Effector memory CD8-positive, alpha-beta T cell (primary cell): Measurements from ENCODE around the gene CS.

Experiments used
- ATAC-seq: fragments of 150-1000 bp; cut with Tn5 transposase; replicated peaks from 2 replicates; pipeline ENCODE4 v1.10.0; 2021; ENCODE audit warnings: mild to moderate bottlenecking, moderate library complexity
- DNase-seq, 3 experiments: peaks; one replicate each; pipeline ENCODE4 v3.0.0; 2021
- H3K27ac Mint-ChIP-seq, 2 donors: one replicate each; pipeline ENCODE4 v1.8.0; 2022; ENCODE audit warnings: mild to moderate bottlenecking in 2 of 2, mixed read lengths in 2 of 2, moderate library complexity in 2 of 2
- H3K27me3 Mint-ChIP-seq, 2 donors: one replicate each; pipeline ENCODE4 v1.8.0; 2022; ENCODE audit warnings: mixed read lengths in 2 of 2
- H3K36me3 Mint-ChIP-seq: one replicate; pipeline ENCODE4 v1.8.0; 2022; ENCODE audit warnings: mild to moderate bottlenecking, moderate library complexity, mixed read lengths; ENCODE audit not compliant: insufficient read depth
- H3K4me1 Mint-ChIP-seq, 2 donors: one replicate each; pipeline ENCODE4 v1.8.0; 2022; ENCODE audit warnings: low read depth in 2 of 2, mixed read lengths in 2 of 2
- H3K4me3 Mint-ChIP-seq, 2 donors: one replicate each; pipeline ENCODE4 v1.8.0; 2022; ENCODE audit warnings: mild to moderate bottlenecking in 2 of 2, mixed read lengths in 2 of 2, moderate library complexity in 2 of 2
- H3K9me3 Mint-ChIP-seq, 2 donors: one replicate each; pipeline ENCODE4 v1.8.0; 2022; ENCODE audit warnings: mixed read lengths in 2 of 2

The CS gene

DNA sequence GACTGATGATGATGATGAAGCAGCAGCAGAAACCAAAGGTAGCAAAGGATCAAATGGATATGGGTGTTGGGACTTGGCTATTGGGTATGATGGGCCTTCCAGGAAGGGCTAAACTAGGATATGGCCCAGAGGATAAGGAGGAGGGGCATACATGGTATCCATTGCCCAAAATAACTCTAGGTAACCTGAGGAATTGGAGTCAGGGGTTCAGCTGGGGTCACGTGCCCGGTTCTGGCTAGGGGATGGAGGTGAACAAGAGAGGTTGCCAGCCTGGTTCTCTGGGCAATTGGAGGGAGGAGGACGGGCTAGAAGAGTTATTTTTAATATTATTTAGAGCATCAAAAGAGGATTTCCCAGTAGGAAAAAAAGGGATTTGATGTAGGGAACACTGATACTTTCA lies 39.2 kb downstream of the CS start:
- no peaks in the 10 kb centered on the region for H3K27me3 Mint-ChIP-seq
- peaks cover 22% of the 10 kb centered on the region for H3K36me3 Mint-ChIP-seq
- ATAC-seq (no peak), DNase-seq (no peak)
- no peak overlapping the region for H3K4me3 Mint-ChIP-seq
- peaks cover 17 to 18% of the 10 kb centered on the region in 2 donors for H3K4me1 Mint-ChIP-seq
- H3K9me3 Mint-ChIP-seq: no peaks in the 10 kb centered on the region
- H3K27ac Mint-ChIP-seq: peak overlapping the region in 1 of 2 donors; percentile 41

DNA sequence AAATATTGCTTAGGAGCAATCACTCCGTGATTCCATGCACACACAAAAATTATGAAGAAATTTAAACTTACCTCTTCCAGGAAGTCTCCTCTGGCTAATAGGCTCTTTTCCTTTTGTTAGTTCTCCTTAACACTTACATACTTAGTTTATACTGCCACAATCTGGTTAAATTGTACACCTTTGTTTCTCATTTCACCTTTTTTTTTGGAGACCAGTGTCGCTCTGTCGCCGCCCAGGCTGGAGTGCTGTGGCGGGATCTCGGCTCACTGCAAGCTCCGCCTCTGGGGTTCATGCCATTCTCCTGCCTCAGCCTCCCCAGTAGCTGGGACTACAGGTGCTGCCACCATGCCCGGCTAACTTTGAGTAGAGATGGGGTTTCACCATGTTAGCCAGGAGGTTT lies 39.8 kb downstream of the CS start:
- Mint-ChIP-seq H3K9me3 (no peaks in the 10 kb centered on the region), H3K27ac (peak overlapping the region in 1 of 2 donors; percentile 41), H3K4me1 (peaks cover 17 to 19% of the 10 kb centered on the region in 2 donors), H3K27me3 (no peaks in the 10 kb centered on the region), H3K4me3 (no peak overlapping the region), H3K36me3 (peaks cover 24% of the 10 kb centered on the region)
- ATAC-seq: no peak
- no peak for DNase-seq

- Mint-ChIP-seq H3K4me1 (peaks cover 17 to 23% of the 10 kb centered on the region in 2 donors), H3K27me3 (no peaks in the 10 kb centered on the region), H3K9me3 (no peaks in the 10 kb centered on the region), H3K4me3 (peak overlapping the region; percentile 91 to 93), H3K36me3 (peaks cover 35% of the 10 kb centered on the region), H3K27ac (peak overlapping the region; percentile 93)
- no peak for ATAC-seq
- no peak for DNase-seq
Observed at GRCh38 chr12:56258820-56259183, 41.3 kb downstream of the CS start.

- H3K9me3 Mint-ChIP-seq: no peaks in the 10 kb centered on the region
- peak within 1 kb of the TSS; percentile 93 for H3K27ac Mint-ChIP-seq
- peaks cover 40% of the 10 kb centered on the region for H3K36me3 Mint-ChIP-seq
- ATAC-seq (peak; percentile 95), DNase-seq (peak; percentile 74 to 82 (median 76))
- H3K27me3 Mint-ChIP-seq: no peaks in the 10 kb centered on the region
- peak within 1 kb of the TSS; percentile 91 to 93 for H3K4me3 Mint-ChIP-seq
- H3K4me1 Mint-ChIP-seq: peaks cover 17 to 23% of the 10 kb centered on the region in 2 donors
Observed at GRCh38 chr12:56258068-56258819, 41.9 kb downstream of the CS start, which contains the start of gene ANKRD52. Gene ANKRD52, minus strand, starts transcription at chr12:56258384. Its CDS starts 115 bp downstream, at chr12:56258269.

- H3K4me3 Mint-ChIP-seq: peak overlapping the region; percentile 83
- DNase-seq (no peak), ATAC-seq (peak; percentile 5)
- H3K27ac Mint-ChIP-seq: peak overlapping the region; percentile 79 to 93
- peaks cover 17 to 23% of the 10 kb centered on the region in 2 donors for H3K4me1 Mint-ChIP-seq
- no peaks in the 10 kb centered on the region for H3K9me3 Mint-ChIP-seq
- no peaks in the 10 kb centered on the region for H3K27me3 Mint-ChIP-seq
- H3K36me3 Mint-ChIP-seq: peaks cover 47% of the 10 kb centered on the region
Observed at GRCh38 chr12:56257491-56258067, 42.6 kb downstream of the CS start.

- peak overlapping the region; percentile 79 to 93 for H3K27ac Mint-ChIP-seq
- H3K9me3 Mint-ChIP-seq: no peaks in the 10 kb centered on the region
- DNase-seq (no peak), ATAC-seq (no peak)
- peaks cover 52% of the 10 kb centered on the region for H3K36me3 Mint-ChIP-seq
- no peaks in the 10 kb centered on the region for H3K27me3 Mint-ChIP-seq
- peaks cover 17 to 23% of the 10 kb centered on the region in 2 donors for H3K4me1 Mint-ChIP-seq
- H3K4me3 Mint-ChIP-seq: peak overlapping the region; percentile 83
Observed at GRCh38 chr12:56257071-56257470, 43.1 kb downstream of the CS start.

DNA sequence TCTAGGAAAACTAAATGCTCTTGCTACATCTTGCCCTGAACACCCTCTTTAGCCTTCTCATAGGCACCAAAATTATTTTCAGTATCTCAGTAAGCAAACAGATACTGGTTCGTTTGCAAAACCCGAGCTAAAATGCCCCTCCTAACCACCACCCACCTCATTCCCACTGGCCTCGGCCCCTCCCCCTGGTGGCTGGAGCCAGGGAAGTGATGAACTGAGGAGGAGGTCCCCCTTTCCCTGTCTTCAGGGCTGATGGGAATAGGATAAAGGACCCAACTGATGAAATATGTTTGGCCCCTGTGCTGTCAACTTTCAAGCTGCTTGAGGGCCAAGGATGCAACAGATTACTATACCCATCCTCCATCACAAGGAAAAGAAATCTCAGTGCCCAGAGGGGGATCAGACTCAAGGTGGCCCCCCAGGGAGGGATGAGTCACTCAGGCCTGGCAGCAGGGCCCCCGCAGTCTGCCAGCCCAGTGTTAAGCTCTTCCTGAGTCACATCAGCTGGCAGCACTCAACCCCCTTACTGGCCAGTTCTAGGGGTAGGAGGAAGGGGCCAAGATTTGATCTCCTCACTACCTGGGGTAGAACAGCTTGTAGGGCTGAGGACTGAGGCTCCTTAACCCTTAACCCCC lies 43.7 kb downstream of the CS start:
- H3K9me3 Mint-ChIP-seq: no peaks in the 10 kb centered on the region
- no peak for DNase-seq
- peaks cover 17 to 23% of the 10 kb centered on the region in 2 donors for H3K4me1 Mint-ChIP-seq
- peak overlapping the region; percentile 65 to 79 for H3K27ac Mint-ChIP-seq
- peak overlapping the region; percentile 83 for H3K4me3 Mint-ChIP-seq
- H3K27me3 Mint-ChIP-seq: no peaks in the 10 kb centered on the region
- peaks cover 58% of the 10 kb centered on the region for H3K36me3 Mint-ChIP-seq
- ATAC-seq: no peak

GRCh38 chr12:56255671-56256070 lies 44.5 kb downstream of the CS start:
- Mint-ChIP-seq H3K4me1 (peaks cover 17 to 23% of the 10 kb centered on the region in 2 donors), H3K9me3 (no peaks in the 10 kb centered on the region), H3K36me3 (peaks cover 60% of the 10 kb centered on the region), H3K27ac (peak overlapping the region in 1 of 2 donors; percentile 65), H3K27me3 (no peaks in the 10 kb centered on the region), H3K4me3 (peak overlapping the region in 1 of 2 donors; percentile 14)
- DNase-seq: no peak
- no peak for ATAC-seq

DNA sequence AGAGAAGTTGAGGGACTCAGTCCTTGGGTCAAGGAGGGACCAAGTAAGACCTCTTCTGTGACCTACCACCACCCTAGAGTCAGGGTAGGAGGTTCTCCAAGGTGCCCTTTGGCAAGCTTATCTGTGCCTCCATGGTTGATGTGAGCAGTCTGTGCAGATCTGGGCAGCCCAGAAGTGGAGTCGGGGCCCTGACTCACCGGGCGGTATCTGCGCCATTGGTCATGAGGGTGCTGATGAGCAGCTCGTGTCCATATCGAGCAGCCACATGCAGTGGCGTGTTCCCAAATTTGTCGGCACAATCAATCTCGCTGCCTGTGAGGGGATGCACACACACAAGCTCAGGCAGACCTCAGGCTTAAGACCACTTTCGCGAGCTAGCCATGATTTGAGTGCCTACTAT lies 47.0 kb downstream of the CS start:
- no peaks in the 10 kb centered on the region for H3K9me3 Mint-ChIP-seq
- no peak for DNase-seq
- no peak overlapping the region for H3K4me3 Mint-ChIP-seq
- ATAC-seq: no peak
- peaks cover 10 to 16% of the 10 kb centered on the region in 2 donors for H3K4me1 Mint-ChIP-seq
- no peak overlapping the region for H3K27ac Mint-ChIP-seq
- no peaks in the 10 kb centered on the region for H3K27me3 Mint-ChIP-seq
- H3K36me3 Mint-ChIP-seq: peaks cover 64% of the 10 kb centered on the region

- H3K4me1 Mint-ChIP-seq: peaks cover 10 to 16% of the 10 kb centered on the region in 2 donors
- peaks cover 63% of the 10 kb centered on the region for H3K36me3 Mint-ChIP-seq
- no peaks in the 10 kb centered on the region for H3K27me3 Mint-ChIP-seq
- no peaks in the 10 kb centered on the region for H3K9me3 Mint-ChIP-seq
- ATAC-seq (no peak), DNase-seq (no peak)
- no peak overlapping the region for H3K4me3 Mint-ChIP-seq
- no peak overlapping the region for H3K27ac Mint-ChIP-seq
Observed at GRCh38 chr12:56252649-56253048, 47.5 kb downstream of the CS start.

DNA sequence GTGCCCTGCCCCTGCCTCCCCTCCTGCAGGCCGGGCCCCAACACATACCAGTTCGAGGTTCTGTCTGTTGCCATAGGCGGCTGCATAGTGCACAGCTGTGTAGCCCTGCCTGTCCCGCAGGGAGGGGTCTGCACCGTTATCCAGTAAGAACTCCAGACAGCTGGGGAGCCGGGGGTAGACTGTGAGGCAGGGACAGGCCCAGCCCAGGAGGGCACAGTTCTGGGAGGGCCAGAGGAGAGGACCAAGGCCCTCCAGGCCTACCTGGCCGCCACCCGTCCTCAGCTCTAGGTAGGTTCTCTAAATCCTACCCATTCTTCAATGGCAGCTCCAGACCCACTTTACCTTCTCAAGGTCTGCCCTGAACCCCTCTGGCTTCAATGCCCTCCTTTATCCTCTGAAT lies 51.4 kb downstream of the CS start:
- H3K4me3 Mint-ChIP-seq: no peak overlapping the region
- H3K27ac Mint-ChIP-seq: no peak overlapping the region
- no peaks in the 10 kb centered on the region for H3K27me3 Mint-ChIP-seq
- DNase-seq (no peak), ATAC-seq (no peak)
- peaks cover 70% of the 10 kb centered on the region for H3K36me3 Mint-ChIP-seq
- H3K9me3 Mint-ChIP-seq: no peaks in the 10 kb centered on the region
- no peaks in the 10 kb centered on the region for H3K4me1 Mint-ChIP-seq

DNA sequence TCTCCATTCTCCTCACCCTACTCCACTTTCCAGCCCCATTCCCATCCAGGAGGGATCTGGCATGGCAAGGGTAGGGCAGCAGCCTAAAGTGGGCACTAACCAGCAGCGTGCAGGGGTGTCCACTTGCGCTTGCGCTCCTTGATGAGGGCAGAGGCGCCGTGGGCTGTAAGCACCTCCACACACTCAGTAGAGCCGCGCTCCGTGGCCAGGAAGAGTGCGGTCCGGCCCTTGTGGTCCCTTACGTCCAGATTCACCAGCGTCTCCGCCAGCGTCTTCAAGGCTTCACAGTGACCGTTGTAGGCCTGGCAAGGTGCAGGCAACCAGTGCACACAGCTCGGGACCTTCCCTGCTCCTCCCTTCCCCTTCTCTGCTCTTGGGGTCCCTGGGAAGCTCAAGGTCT lies 52.2 kb downstream of the CS start:
- Mint-ChIP-seq H3K27me3 (no peaks in the 10 kb centered on the region), H3K27ac (no peak overlapping the region), H3K9me3 (no peaks in the 10 kb centered on the region), H3K4me1 (no peaks in the 10 kb centered on the region), H3K4me3 (no peak overlapping the region), H3K36me3 (peaks cover 67% of the 10 kb centered on the region)
- ATAC-seq: no peak
- DNase-seq: no peak

- Mint-ChIP-seq H3K27ac (no peak overlapping the region), H3K36me3 (peaks cover 58% of the 10 kb centered on the region), H3K4me1 (peaks cover 0 to 1% of the 10 kb centered on the region in 2 donors), H3K9me3 (no peaks in the 10 kb centered on the region), H3K27me3 (no peaks in the 10 kb centered on the region), H3K4me3 (no peak overlapping the region)
- ATAC-seq (no peak), DNase-seq (no peak)
Observed at GRCh38 chr12:56244494-56244893, 55.6 kb downstream of the CS start.
